22Rv1 (cell line): ENCODE measurements around the gene ANKRD42.

Experiments used
- H3K27ac ChIP-seq: fragments of 450-650 bp; 2 replicates; pipeline ENCODE4 v1.5.1; 2017
- CTCF ChIP-seq: fragments of 450-650 bp; IDR thresholded peaks from 2 replicates; pipeline ENCODE4 v1.5.1; 2017; ENCODE audit warnings: mild to moderate bottlenecking
- ZFX ChIP-seq: fragments of 450-650 bp; IDR thresholded peaks from 2 replicates; pipeline ENCODE4 v1.6.1; 2017; ENCODE audit warnings: antibody characterized with exemption, borderline replicate concordance

Gene ANKRD42

GRCh38 chr11:83172551-83172950 lies 21.0 kb upstream of the ANKRD42 start:
- no peak overlapping the region for H3K27ac ChIP-seq
- TF ChIP-seq ZFX (no peak), CTCF (no peak)

GRCh38 chr11:83174008-83174407 lies 19.5 kb upstream of the ANKRD42 start:
- no peak overlapping the region for H3K27ac ChIP-seq
- no peak for TF ChIP-seq ZFX
- no peak for TF ChIP-seq CTCF

- TF ChIP-seq ZFX (no peak), CTCF (no peak)
These were observed 17.7 kb upstream of the ANKRD42 start for GRCh38 chr11:83175815-83176214.

GRCh38 chr11:83181815-83182214 lies 11.7 kb upstream of the ANKRD42 start:
- peak overlapping the region; percentile 14 for H3K27ac ChIP-seq
- TF ChIP-seq CTCF (no peak), ZFX (no peak)

More at GRCh38 chr11:83175815-83176214, 17.7 kb upstream of the ANKRD42 start:
- H3K27ac ChIP-seq: no peak overlapping the region

- TF ChIP-seq ZFX: no peak
- no peak for TF ChIP-seq CTCF
- 0 out of 2 replicates have a peak overlapping the region, but pooled peaks have one; percentile 6 for H3K27ac ChIP-seq
These were observed 7.7 kb upstream of the ANKRD42 start for GRCh38 chr11:83185767-83186166.

- TF ChIP-seq ZFX (no peak), CTCF (no peak)
These were observed 6.0 kb upstream of the ANKRD42 start for GRCh38 chr11:83187465-83187864.

GRCh38 chr11:83191491-83191890 lies 2.0 kb upstream of the ANKRD42 start:
- TF ChIP-seq ZFX (no peak), CTCF (no peak)
- H3K27ac ChIP-seq: no peak overlapping the region

More at GRCh38 chr11:83187465-83187864, 6.0 kb upstream of the ANKRD42 start:
- H3K27ac ChIP-seq: peak overlapping the region; percentile 2; the same call in 1 of the 2 replicates
